Upper lobe of left lung (tissue), 4 donors: ENCODE measurements around the gene LAMC1.

ENCODE experiments used
- CTCF ChIP-seq, 6 experiments: fragments of 450-650 bp in 4 of 6; fragments of 200-600 bp in 2 of 6; sonication (generic) in 2 of 6; IDR thresholded peaks; one replicate each; pipeline ENCODE4 v1.5.1; 2016 to 2019; ENCODE audit warnings: antibody characterized with exemption in 6 of 6
- EP300 ChIP-seq, 4 donors: sonication (generic); formaldehyde crosslinking; IDR thresholded peaks; one replicate each; pipeline ENCODE4 v1.5.1; 2017; ENCODE audit warnings: antibody characterized with exemption in 4 of 4, control low read depth in 2 of 4
- POLR2A ChIP-seq, 4 donors: fragments of 450-650 bp; IDR thresholded peaks; one replicate each; pipeline ENCODE4 v1.5.1; 2016 to 2017; ENCODE audit warnings: antibody characterized with exemption in 4 of 4, mild to moderate bottlenecking in 2 of 4
- POLR2AphosphoS5 ChIP-seq, 2 donors: sonication (generic); formaldehyde crosslinking; IDR thresholded peaks; one replicate each; pipeline ENCODE4 v1.5.1; 2017; ENCODE audit warnings: antibody characterized with exemption in 2 of 2

GRCh38 chr1:183034682-183035081 is 11.5 kb downstream of the LAMC1 start:
- TF ChIP-seq POLR2AphosphoS5 (IDR thresholded peaks at IDR 0.05) (no peak), CTCF (IDR thresholded peaks at IDR 0.05) (no peak), EP300 (IDR thresholded peaks at IDR 0.05) (no peak), POLR2A (IDR thresholded peaks at IDR 0.05) (no peak)
